GM23338 (cell line): ENCODE data around the gene FAM167B.

Experiments
- CREB1 ChIP-seq: fragments of 250-450 bp; sonication (Bioruptor Pico); IDR thresholded peaks from 2 replicates; pipeline ENCODE4 v1.5.0; 2020; ENCODE audit warnings: low read depth, mild to moderate bottlenecking, moderate library complexity
- CTCF ChIP-seq, 2 experiments: fragments of 200-600 bp in 1 of 2; sonication (generic) in 1 of 2; conservative IDR thresholded peaks; 2 replicates each; pipeline versions ENCODE4 v1.5.1 to v1.6.1; 2016 to 2017; ENCODE audit warnings: antibody characterized with exemption in 2 of 2, low read depth in 2 of 2, mild to moderate bottlenecking in 2 of 2, moderate library complexity in 1 of 2
- ETS1 ChIP-seq: IDR thresholded peaks from 2 replicates; pipeline ENCODE4 v1.6.1; 2016; ENCODE audit warnings: antibody characterized with exemption
- EZH2 ChIP-seq: fragments of 200-600 bp; sonication (generic); IDR thresholded peaks from one replicate; pipeline ENCODE4 v1.8.0; 2017; ENCODE audit warnings: antibody characterized with exemption, mild to moderate bottlenecking, low read depth; ENCODE audit not compliant: unreplicated experiment
- EZH2phosphoT487 ChIP-seq: fragments of 200-600 bp; sonication (generic); IDR thresholded peaks from one replicate; pipeline ENCODE4 v1.8.1; 2018; ENCODE audit warnings: antibody characterized with exemption; ENCODE audit not compliant: unreplicated experiment
- JUNB ChIP-seq: IDR thresholded peaks from one replicate; pipeline ENCODE4 v1.6.1; 2016; ENCODE audit warnings: antibody characterized with exemption; ENCODE audit not compliant: unreplicated experiment
- NANOG ChIP-seq: IDR thresholded peaks from 2 replicates; pipeline ENCODE4 v1.6.1; 2016; ENCODE audit warnings: antibody characterized with exemption, borderline replicate concordance
- POLR2AphosphoS5 ChIP-seq: IDR thresholded peaks from 2 replicates; pipeline ENCODE4 v1.6.1; 2016; ENCODE audit warnings: antibody characterized with exemption, low read depth
- REST ChIP-seq: IDR thresholded peaks from one replicate; pipeline ENCODE4 v1.6.1; 2018; ENCODE audit warnings: antibody characterized with exemption; ENCODE audit not compliant: unreplicated experiment
- STAT1 ChIP-seq: IDR thresholded peaks from one replicate; pipeline ENCODE4 v1.6.1; 2016; ENCODE audit warnings: antibody characterized with exemption; ENCODE audit not compliant: unreplicated experiment
- ZNF114 ChIP-seq: fragments of 250-450 bp; sonication (Bioruptor Pico); IDR thresholded peaks from 2 replicates; pipeline ENCODE4 v1.5.0; 2020; ENCODE audit warnings: mild to moderate bottlenecking, moderate library complexity
- ZNF331 ChIP-seq: fragments of 250-450 bp; sonication (Bioruptor Pico); IDR thresholded peaks from 2 replicates; pipeline ENCODE4 v1.5.0; 2020; ENCODE audit warnings: low read depth, mild to moderate bottlenecking, moderate library complexity

- TF ChIP-seq CTCF (conservative IDR thresholded peaks at IDR 0.05; ENCODE audit: low read depth in 2 of 2) (no peak), REST (no peak), EZH2 (no peak), CREB1 (CRISPR knock-in tag) (no peak), POLR2AphosphoS5 (no peak), JUNB (no peak), EZH2phosphoT487 (no peak), NANOG (no peak), STAT1 (no peak), ETS1 (no peak), ZNF114 (CRISPR knock-in tag) (no peak), ZNF331 (CRISPR knock-in tag) (no peak)
Measured at GRCh38 chr1:32265846-32266245, 18.8 kb downstream of the FAM167B start.
